ENCODE results near the gene ZNF22. TPM values are rescaled to one million over a fixed set of nuclear protein-coding genes. Genes with fewer than 3 reads are reported as not detected.

Gene ZNF22
- total RNA-seq, 1 donor from 2014 or later: 33.7 TPM

- intact Hi-C loops (cut with micrococcal nuclease): loop anchor here (1.0 to 2.0 kb wide), 5 partner anchors 8 to 97 kb away; partner anchors contain the start of gene RASSF4
Observed at GRCh38 chr10:44975431-44976331, 25.0 kb upstream of the ZNF22 start.

DNA sequence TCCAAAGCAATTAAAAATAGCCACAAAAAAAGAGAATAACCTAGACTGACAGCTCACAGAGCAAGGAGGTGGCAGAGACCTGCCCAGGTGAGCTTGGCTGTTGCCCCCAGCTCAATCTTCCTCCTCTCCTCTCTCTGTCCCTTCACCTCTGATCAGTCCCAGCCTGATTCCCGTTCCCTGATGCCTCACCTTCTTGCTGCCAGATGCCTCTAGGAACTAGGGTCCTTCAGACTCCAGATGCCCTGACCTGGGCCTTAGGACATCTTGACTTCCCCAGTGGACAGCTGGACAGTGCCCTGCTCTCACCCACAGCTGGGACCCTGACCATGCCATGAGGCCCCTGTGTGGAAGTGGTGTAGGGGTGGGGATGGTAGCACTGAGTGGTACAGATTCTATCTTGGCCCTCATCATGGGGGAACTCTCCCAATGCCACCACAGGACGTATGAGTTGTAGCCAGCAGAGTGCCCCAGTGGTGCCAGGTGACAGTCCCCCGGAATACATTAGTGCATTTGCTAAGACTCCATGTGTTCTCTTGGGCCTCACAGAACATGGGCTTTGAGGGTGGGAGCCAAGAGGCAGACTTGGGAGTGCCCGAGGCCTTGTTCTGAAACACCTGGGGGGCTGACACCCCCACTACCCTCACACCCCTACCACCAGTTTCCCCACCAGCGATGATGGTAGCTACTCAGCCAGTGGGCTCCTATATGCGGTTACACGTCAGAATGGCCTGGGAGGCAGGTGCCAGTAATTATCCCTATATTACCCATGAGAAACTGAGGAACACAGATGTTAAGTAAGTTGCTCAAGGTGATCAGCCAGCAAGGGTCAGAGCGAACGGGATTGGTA, 24.1 kb upstream of the ZNF22 start:
- intact Hi-C loops (cut with micrococcal nuclease): no loop called here

DNA sequence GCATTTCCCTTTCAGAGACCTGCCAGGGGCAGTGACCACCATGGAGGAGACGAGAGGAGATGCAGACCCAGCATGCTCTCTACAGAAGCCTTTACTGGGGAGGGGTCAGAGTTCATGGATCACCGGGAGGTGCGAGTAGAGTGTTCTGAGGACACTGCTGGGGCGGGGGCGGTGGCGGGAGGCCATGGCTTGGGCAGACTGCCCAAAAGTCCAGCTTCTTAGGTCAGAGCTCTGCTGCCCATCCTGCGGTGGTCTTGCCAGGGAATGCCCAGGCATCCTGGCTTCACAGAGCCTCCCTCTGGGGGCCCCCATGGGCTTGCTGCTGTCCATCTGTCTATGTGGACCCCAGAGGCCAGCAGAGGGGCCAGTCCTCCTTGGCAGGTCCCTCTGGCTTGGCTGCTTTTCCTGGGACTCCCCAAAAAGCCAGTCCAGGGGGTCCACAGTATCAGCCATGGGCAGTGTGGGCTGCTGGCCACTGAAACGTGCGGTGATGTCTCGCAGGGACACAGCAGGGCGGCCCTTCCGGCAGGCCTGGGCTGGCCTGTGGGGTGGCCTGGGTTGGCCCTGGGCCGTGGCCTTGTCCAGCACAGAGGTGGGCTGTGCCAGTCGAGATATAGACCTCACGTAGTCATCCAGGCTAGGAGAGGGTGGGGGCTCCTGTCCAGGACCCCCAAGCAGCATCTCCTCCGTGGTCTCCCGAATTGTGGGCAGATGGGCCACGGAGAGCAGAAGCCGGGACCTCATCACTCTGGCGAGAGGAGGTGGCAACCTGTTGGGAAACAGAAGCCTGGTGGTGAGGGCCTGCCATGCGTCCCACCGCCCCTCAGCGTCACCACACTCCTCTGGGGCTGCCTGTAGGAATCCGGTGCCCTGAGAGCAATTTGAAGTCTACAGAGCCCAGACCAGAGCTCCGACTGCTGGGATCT, 23.2 kb upstream of the ZNF22 start:
- intact Hi-C loops (cut with micrococcal nuclease): loop anchor here (1.0 kb wide), 2 partner anchors 9 to 23 kb away; partner anchors contain the start of gene ZNF22

GRCh38 chr10:44978213-44978569, 22.5 kb upstream of the ZNF22 start:
- intact Hi-C loops (cut with micrococcal nuclease): loop anchor here (1.0 kb wide), 2 partner anchors 10 to 22 kb away; partner anchors contain the start of gene ZNF22

- intact Hi-C loops (cut with micrococcal nuclease): loop anchor here (1.0 kb wide), 2 partner anchors 10 to 22 kb away; partner anchors contain the start of gene ZNF22
Observed at GRCh38 chr10:44978570-44979280, 22.0 kb upstream of the ZNF22 start, which contains the start of gene DEPP1. Gene DEPP1 (minus strand): TSS chr10:44978809. CDS start chr10:44978030, 779 bp downstream.

GRCh38 chr10:44979281-44980191, 21.2 kb upstream of the ZNF22 start:
- intact Hi-C loops (cut with micrococcal nuclease): no loop called here

- intact Hi-C loops (cut with micrococcal nuclease): no loop called here
Observed at GRCh38 chr10:44980309-44981171, 20.2 kb upstream of the ZNF22 start.

DNA sequence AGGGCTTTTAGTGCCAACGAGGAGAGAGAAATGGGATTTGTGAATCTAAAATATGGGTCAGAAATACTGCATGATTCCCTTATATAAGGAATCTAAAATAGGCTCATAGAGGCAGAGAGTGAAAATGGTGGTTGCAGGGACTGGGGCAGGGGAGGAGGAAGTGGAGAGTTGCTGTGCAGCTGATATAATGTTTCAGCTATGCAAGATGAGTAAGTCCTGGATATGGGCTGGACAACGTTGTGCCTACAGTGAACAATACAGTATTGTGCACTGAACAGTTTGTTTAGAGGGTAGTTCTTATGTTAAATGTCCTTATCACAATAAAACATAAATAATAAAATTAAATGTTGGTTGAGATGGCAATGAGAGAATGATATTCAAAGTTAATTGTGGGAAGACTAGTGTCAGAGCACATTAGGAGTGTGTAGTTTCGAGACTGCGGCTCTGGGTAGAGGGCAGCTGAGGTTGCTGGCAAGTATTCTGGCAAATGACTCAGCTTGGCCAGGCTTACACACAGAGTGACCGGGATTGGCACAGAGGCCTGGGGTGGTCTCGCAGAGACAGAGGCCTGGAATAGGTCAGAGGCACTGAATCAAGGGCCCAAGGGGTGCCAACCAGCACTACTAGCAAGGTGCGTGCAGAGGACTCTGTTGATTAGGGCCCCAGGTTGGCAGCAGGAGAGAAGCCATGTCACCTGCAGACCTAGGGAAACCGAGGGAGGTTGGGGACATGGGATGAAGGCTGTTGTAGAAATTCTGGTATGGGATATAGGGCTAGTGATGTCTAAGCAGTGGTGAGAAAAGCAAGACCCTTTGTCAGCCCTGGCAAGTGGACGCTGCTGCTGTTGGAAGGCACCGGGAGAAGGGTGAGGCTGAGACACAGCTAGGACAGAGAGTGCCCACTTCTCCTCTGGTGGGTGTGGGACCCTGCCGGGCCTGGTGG, 19.3 kb upstream of the ZNF22 start:
- intact Hi-C loops (cut with micrococcal nuclease): no loop called here

GRCh38 chr10:44982114-44982460, 18.6 kb upstream of the ZNF22 start:
- intact Hi-C loops (cut with micrococcal nuclease): no loop called here

GRCh38 chr10:44982496-44982895, 18.2 kb upstream of the ZNF22 start:
- intact Hi-C loops (cut with micrococcal nuclease): no loop called here

GRCh38 chr10:44983066-44983894, 17.4 kb upstream of the ZNF22 start:
- intact Hi-C loops (cut with micrococcal nuclease): no loop called here

DNA sequence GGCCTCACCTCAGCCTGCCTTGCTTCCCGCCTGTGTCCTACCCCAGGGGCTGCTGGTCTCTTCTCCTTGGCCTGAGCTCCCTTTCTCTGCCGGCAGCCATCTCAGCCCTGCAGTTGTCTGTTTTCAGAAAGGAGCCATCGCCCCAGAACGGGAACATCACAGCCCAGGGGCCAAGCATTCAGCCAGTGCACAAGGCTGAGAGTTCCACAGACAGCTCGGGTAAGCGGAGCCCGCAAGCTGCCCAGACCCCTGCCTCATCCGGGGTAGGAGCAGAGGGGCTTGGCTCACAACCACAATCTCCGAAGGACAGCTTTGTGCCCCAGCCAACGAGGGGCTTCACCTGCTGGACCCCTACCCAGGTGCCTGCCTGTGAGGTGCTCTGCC, 16.8 kb upstream of the ZNF22 start:
- intact Hi-C loops (cut with micrococcal nuclease): no loop called here

DNA sequence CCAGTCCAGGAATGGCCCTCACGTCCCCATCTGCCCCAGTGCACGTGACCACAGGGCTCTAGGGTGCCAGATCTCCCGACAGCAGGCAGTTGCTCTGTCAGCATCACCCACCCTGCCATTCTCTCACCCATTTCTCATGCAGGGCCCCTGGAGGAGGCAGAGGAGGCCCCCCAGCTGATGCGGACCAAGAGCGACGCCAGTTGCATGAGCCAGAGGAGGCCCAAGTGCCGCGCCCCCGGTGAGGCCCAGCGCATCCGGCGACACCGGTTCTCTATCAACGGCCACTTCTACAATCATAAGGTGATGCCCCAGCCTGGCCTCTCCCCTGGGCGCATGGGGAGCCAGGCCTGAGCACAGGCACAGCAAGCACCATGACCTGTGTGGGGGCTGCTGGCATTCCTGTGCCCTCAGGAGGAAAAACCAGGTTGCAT, 16.0 kb upstream of the ZNF22 start:
- intact Hi-C loops (cut with micrococcal nuclease): no loop called here

DNA sequence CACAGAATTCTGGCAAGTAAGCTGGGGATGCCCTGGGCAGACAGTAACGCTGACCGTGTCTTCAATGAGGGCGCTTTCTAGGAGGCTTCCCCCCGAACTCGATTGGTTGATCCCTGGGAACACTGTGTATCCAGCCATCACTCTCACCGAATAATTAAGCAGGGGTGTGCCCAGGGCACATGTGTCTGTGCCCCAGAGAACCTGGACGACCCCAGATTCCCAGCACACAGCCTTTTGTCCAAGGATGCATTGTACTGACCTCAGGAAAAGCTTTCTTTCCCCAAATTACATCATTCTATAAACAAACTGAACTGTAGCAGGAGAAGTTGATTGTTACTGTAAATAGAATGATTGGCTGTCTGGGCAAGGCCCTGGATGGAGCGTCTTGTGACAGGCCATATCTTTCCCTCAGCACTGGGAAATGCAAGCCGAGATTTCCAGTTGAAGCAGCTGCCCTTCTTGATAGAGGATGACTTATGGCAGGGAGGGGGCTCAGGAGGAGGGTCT, 15.5 kb upstream of the ZNF22 start:
- intact Hi-C loops (cut with micrococcal nuclease): no loop called here

GRCh38 chr10:44986179-44986578, 14.5 kb upstream of the ZNF22 start:
- intact Hi-C loops (cut with micrococcal nuclease): no loop called here

DNA sequence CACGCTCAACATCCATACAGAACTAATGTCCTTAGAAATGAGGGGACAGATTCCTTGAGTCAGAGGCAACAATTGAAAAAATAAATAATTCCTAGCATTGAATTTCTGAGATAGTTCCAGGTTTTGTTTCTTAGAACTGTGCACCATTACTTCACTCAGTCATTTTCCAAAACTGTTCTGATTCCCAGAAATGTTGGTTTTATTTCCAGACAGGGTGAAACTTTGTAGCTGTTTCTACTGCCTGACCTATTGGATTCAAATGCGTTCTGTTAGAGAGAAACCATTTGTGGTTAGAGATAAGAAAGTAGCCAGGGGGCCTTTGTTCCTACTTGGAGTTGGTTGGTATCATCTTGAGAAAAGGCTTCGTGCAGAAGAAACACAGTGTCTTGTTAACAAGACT, 14.1 kb upstream of the ZNF22 start:
- intact Hi-C loops (cut with micrococcal nuclease): no loop called here

Measured in T-helper 1 cell treated with Interleukin-12 subunit alpha and Interleukin-12 subunit beta and Interleukin-4 antibody, amounts not matched to agents 30 ng/mL and 1 ng/mL, for 36 hours (primary cell).